Hepatocyte (in vitro differentiated cells): Measurements from ENCODE around the gene DYSF. TPM values are rescaled to one million over a fixed set of nuclear protein-coding genes. Genes with fewer than 3 reads are reported as not detected.

ENCODE experiments used
- DNase-seq: peaks from one replicate; pipeline ENCODE4 v3.0.0-alpha.2; 2016; ENCODE audit warnings: low spot score
- H2AFZ ChIP-seq: fragments of 200-600 bp; sonication (generic); 2 replicates; pipeline ENCODE4 v1.6.0; 2016; ENCODE audit warnings: antibody characterized with exemption, mild to moderate bottlenecking
- H3K27ac ChIP-seq: fragments of 200-600 bp; sonication (generic); 2 replicates; pipeline ENCODE4 v1.5.1; 2016; ENCODE audit warnings: mild to moderate bottlenecking
- H3K27me3 ChIP-seq: fragments of 200-600 bp; sonication (generic); 2 replicates; pipeline ENCODE4 v1.6.1; 2016
- H3K36me3 ChIP-seq: fragments of 200-600 bp; sonication (generic); replicated peaks from 2 replicates; pipeline ENCODE4 v1.5.1; 2016; ENCODE audit warnings: low read depth; ENCODE audit not compliant: insufficient read depth
- H3K4me1 ChIP-seq: fragments of 200-600 bp; sonication (generic); 2 replicates; pipeline ENCODE4 v1.5.1; 2016; ENCODE audit warnings: mild to moderate bottlenecking, moderate library complexity; ENCODE audit not compliant: insufficient read depth
- H3K4me2 ChIP-seq: fragments of 200-600 bp; sonication (generic); 2 replicates; pipeline ENCODE4 v1.6.0; 2016
- H3K4me3 ChIP-seq: fragments of 200-600 bp; sonication (generic); 2 replicates; pipeline ENCODE4 v1.5.1; 2016; ENCODE audit warnings: mild to moderate bottlenecking
- H3K79me2 ChIP-seq: fragments of 200-600 bp; sonication (generic); 2 replicates; pipeline ENCODE4 v1.6.0; 2017; ENCODE audit warnings: mild to moderate bottlenecking
- H3K9me2 ChIP-seq: fragments of 200-600 bp; sonication (generic); replicated peaks from 2 replicates; pipeline ENCODE4 v1.6.0; 2017; ENCODE audit warnings: mild to moderate bottlenecking; ENCODE audit not compliant: insufficient read depth
- H3K9me3 ChIP-seq: fragments of 200-600 bp; sonication (generic); 2 replicates; pipeline ENCODE4 v1.5.1; 2016; ENCODE audit warnings: low read depth, mild to moderate bottlenecking
- H4K20me1 ChIP-seq: fragments of 200-600 bp; sonication (generic); 2 replicates; pipeline ENCODE4 v1.6.0; 2016; ENCODE audit warnings: mild to moderate bottlenecking; ENCODE audit not compliant: insufficient read depth, poor library complexity, severe bottlenecking
- EZH2 ChIP-seq: fragments of 200-600 bp; sonication (generic); IDR thresholded peaks from 2 replicates; pipeline ENCODE4 v1.6.1; 2016; ENCODE audit warnings: antibody characterized with exemption, mild to moderate bottlenecking, borderline replicate concordance
- EZH2phosphoT487 ChIP-seq: fragments of 200-600 bp; sonication (generic); IDR thresholded peaks from one replicate; pipeline ENCODE4 v1.6.1; 2018; ENCODE audit warnings: antibody characterized with exemption, mild to moderate bottlenecking, low read depth, moderate library complexity; ENCODE audit not compliant: unreplicated experiment, severe bottlenecking
- WGBS: methylation state at CpG from one replicate; pipeline ENCODE4 v1.1.6; 2016; ENCODE audit warnings: low lambda C conversion rate; ENCODE audit errors: missing lambda C conversion rate; 5-methylcytosine and 5-hydroxymethylcytosine counted together
- polyA plus RNA-seq: library from polyadenylated mRNA; unstranded; fragments of >200 nt; fragmentation: Nextera tagmentation; extraction: Ambion mirVana; gene quantifications from 2 replicates; pipeline ENCODE4 v1.2.1, GENCODE V29; 2016
- total RNA-seq: library from RNA; depleted of rRNA; stranded (reverse); fragments of >200 nt; gene quantifications from 2 replicates; pipeline ENCODE4 v1.2.3, GENCODE V29; 2014
- TF ChIP-seq, protein P1 (sequence below): fragments of 200-600 bp; sonication (generic); IDR thresholded peaks from 2 replicates; pipeline ENCODE4 v1.5.1; 2016; ENCODE audit warnings: antibody characterized with exemption, mild to moderate bottlenecking; ENCODE audit not compliant: poor library complexity

Gene DYSF
- total and polyA plus RNA-seq, 2 experiments from 2014 or later: 0.25 to 0.90 TPM

DNA sequence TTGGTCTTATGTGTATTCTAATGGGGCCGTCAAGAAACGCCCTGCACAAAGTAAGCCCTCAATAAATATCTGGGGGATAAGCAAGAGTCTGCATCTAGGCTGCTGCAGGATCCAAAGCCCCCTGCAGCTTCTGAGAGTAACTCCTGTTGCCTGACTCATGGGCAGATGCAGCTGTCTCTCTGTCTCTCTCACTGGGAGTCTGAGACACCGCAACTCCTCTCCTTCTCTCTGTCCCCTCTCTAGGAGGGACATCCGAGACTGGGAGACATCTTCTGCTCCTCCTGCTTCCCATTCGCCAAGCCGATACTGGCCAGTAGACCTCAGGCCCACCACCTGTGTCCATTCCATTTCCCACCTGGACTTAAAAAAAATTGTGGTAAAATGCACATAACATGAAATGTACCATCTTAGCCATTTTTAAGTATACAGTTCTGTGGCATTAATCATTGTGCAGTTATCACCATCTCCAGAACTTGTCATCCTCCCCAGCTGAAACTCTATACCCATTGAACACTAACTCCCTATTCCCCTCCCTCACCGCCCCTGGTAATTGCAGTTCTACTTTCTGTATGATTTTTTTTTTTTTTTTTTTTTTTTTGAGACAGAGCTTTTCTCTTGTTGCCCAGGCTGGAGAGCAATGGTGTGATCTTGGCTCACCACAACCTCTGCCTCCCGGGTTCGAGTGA is 20.1 kb downstream of the DYSF start:
- Histone ChIP-seq H3K4me1 (no peaks in the 10 kb centered on the region), H3K4me3 (no peak overlapping the region), H4K20me1 (no peaks in the 10 kb centered on the region), H3K9me2 (no peaks in the 10 kb centered on the region), H3K36me3 (no peaks in the 10 kb centered on the region), H3K27me3 (peaks cover 17% of the 10 kb centered on the region), H3K79me2 (no peaks in the 10 kb centered on the region), H3K9me3 (no peaks in the 10 kb centered on the region), H3K4me2 (no peak overlapping the region), H2AFZ (no peak overlapping the region), H3K27ac (no peak overlapping the region)
- WGBS: 94% methylated on average over 9 of the region's 9 CpGs
- no peak for DNase-seq
- no peak for TF ChIP-seq EZH2phosphoT487
- no peak for TF ChIP-seq EZH2
- TF ChIP-seq, protein P1, sequence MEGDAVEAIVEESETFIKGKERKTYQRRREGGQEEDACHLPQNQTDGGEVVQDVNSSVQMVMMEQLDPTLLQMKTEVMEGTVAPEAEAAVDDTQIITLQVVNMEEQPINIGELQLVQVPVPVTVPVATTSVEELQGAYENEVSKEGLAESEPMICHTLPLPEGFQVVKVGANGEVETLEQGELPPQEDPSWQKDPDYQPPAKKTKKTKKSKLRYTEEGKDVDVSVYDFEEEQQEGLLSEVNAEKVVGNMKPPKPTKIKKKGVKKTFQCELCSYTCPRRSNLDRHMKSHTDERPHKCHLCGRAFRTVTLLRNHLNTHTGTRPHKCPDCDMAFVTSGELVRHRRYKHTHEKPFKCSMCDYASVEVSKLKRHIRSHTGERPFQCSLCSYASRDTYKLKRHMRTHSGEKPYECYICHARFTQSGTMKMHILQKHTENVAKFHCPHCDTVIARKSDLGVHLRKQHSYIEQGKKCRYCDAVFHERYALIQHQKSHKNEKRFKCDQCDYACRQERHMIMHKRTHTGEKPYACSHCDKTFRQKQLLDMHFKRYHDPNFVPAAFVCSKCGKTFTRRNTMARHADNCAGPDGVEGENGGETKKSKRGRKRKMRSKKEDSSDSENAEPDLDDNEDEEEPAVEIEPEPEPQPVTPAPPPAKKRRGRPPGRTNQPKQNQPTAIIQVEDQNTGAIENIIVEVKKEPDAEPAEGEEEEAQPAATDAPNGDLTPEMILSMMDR: no peak

DNA sequence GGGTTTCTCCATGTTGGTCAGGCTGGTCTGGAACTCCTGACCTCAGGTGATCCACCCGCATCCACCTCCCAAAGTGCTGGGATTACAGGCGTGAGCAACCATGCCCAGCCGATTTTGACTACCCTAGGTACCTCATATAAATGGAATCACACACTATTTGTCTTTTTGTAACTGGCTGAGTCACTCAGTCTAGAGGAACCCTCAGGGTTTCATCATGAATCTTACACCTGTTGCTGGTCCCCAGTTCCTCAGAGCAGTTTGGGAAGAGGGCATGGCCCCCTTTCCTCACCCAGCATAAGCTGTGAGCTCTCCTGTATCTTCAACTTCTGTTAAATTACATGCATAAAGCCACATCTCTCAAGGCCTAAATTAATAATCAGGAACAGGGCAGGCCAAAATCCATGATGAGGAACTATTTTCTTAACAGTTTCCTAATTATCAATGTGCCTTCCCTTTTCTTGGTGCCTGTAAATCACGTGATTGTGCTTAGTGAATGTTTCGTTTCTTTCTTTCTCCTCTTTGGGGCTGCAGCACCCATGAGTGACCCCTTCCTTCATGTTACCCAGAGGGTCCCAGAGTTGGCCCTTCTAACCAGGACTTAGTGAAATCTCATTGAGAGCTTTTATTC is 20.9 kb downstream of the DYSF start:
- H4K20me1 ChIP-seq: no peaks in the 10 kb centered on the region
- H3K4me1 ChIP-seq: no peaks in the 10 kb centered on the region
- WGBS: 94% methylated on average over 5 of the region's 5 CpGs
- no peak overlapping the region for H2AFZ ChIP-seq
- TF ChIP-seq, protein P1: no peak
- TF ChIP-seq EZH2phosphoT487 (no peak), EZH2 (no peak)
- no peaks in the 10 kb centered on the region for H3K9me2 ChIP-seq
- peaks cover 10% of the 10 kb centered on the region for H3K27me3 ChIP-seq
- no peaks in the 10 kb centered on the region for H3K9me3 ChIP-seq
- no peak overlapping the region for H3K27ac ChIP-seq
- DNase-seq: no peak
- H3K79me2 ChIP-seq: no peaks in the 10 kb centered on the region
- H3K4me3 ChIP-seq: no peak overlapping the region
- no peaks in the 10 kb centered on the region for H3K36me3 ChIP-seq
- H3K4me2 ChIP-seq: no peak overlapping the region

GRCh38 chr2:71474744-71475397 is 21.5 kb downstream of the DYSF start:
- Histone ChIP-seq H3K4me2 (no peak overlapping the region), H4K20me1 (no peaks in the 10 kb centered on the region), H2AFZ (no peak overlapping the region), H3K9me3 (no peaks in the 10 kb centered on the region), H3K4me3 (no peak overlapping the region), H3K9me2 (no peaks in the 10 kb centered on the region), H3K27me3 (peaks cover 3% of the 10 kb centered on the region), H3K36me3 (no peaks in the 10 kb centered on the region), H3K79me2 (no peaks in the 10 kb centered on the region), H3K27ac (no peak overlapping the region), H3K4me1 (no peaks in the 10 kb centered on the region)
- DNase-seq: no peak
- TF ChIP-seq EZH2phosphoT487 (no peak), EZH2 (no peak)
- WGBS: 92% methylated on average over 10 of the region's 10 CpGs

DNA sequence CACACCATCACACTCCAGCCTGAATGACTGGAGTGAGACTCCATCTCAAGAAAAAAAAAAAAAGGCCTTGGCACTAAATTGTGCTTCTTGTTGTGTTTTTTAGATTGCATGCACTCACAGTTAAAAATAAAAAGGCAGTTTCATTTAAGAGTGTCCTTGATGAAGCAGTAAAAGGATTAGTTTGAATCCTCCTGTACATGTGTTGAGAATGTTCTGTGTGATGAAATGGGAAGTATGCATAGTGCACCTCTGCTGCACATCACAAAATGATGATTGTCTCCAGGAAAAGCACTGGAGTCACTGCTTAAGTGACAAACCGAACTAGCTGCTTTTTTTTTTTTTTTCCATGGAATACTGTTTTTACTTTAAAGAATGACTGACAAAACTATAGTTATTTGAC is 23.1 kb downstream of the DYSF start:
- Histone ChIP-seq H2AFZ (no peak overlapping the region), H4K20me1 (no peaks in the 10 kb centered on the region), H3K4me3 (no peak overlapping the region), H3K27ac (no peak overlapping the region), H3K4me1 (no peaks in the 10 kb centered on the region), H3K9me2 (no peaks in the 10 kb centered on the region), H3K36me3 (no peaks in the 10 kb centered on the region), H3K27me3 (no peaks in the 10 kb centered on the region), H3K4me2 (no peak overlapping the region), H3K79me2 (no peaks in the 10 kb centered on the region), H3K9me3 (no peaks in the 10 kb centered on the region)
- TF ChIP-seq EZH2: no peak
- TF ChIP-seq EZH2phosphoT487: no peak
- TF ChIP-seq, protein P1: no peak
- 78% methylated on average over 1 of the region's 1 CpG for WGBS
- DNase-seq: no peak
